ENCODE results near the gene STAB2.

STAB2 gene

DNA sequence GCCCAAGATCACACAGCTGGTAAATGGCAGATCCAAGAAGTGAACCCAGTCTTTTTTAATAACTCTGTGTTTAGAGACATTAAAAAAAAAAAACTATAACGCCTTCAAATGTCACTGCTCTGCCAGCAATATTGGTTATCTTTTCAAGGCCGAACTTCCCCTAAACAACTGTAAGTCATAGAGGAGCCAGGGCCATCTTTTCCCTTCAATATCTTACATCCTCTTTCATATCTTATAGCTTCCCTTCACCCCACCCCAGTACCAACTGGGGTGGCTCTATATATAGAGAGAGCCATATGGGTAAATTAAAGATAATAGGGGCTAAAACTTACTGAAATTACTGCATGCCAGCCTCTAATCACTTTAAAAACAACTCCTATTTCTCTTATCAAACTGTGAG lies 100.2 kb downstream of the STAB2 start:
- no peak overlapping the region for H3K4me3 ChIP-seq (ENCODE audit: low read length)
- no peaks in the 10 kb centered on the region for H3F3A ChIP-seq (ENCODE audit: control insufficient read depth, insufficient read depth)
- H3K27me3 ChIP-seq (ENCODE audit: control insufficient read depth, low read length) = peaks cover 4% of the 10 kb centered on the region; the same call in 1 of the 2 replicates
- H3K9me3 ChIP-seq (ENCODE audit: control insufficient read depth, insufficient read depth, low read length) = no peaks in the 10 kb centered on the region
- TF ChIP-seq, protein P1, sequence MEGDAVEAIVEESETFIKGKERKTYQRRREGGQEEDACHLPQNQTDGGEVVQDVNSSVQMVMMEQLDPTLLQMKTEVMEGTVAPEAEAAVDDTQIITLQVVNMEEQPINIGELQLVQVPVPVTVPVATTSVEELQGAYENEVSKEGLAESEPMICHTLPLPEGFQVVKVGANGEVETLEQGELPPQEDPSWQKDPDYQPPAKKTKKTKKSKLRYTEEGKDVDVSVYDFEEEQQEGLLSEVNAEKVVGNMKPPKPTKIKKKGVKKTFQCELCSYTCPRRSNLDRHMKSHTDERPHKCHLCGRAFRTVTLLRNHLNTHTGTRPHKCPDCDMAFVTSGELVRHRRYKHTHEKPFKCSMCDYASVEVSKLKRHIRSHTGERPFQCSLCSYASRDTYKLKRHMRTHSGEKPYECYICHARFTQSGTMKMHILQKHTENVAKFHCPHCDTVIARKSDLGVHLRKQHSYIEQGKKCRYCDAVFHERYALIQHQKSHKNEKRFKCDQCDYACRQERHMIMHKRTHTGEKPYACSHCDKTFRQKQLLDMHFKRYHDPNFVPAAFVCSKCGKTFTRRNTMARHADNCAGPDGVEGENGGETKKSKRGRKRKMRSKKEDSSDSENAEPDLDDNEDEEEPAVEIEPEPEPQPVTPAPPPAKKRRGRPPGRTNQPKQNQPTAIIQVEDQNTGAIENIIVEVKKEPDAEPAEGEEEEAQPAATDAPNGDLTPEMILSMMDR (IDR thresholded peaks at IDR 0.05; ENCODE audit: low read depth, low read length, poor library complexity, severe bottlenecking) = no peak
- TF ChIP-seq EZH2phosphoT487 (IDR thresholded peaks at IDR 0.05; ENCODE audit: borderline replicate concordance, low read length) = no peak
- no peaks in the 10 kb centered on the region for H4K20me1 ChIP-seq (ENCODE audit: control insufficient read depth, insufficient read depth, low read depth, low read length)
- H3K4me2 ChIP-seq (ENCODE audit: low read length) = no peak overlapping the region
- no peaks in the 10 kb centered on the region for H3K79me2 ChIP-seq (ENCODE audit: control insufficient read depth, low read length)
- H3K4me1 ChIP-seq (ENCODE audit: control insufficient read depth, low read length) = no peaks in the 10 kb centered on the region
- no peaks in the 10 kb centered on the region for H3K36me3 ChIP-seq (ENCODE audit: control insufficient read depth, low read length)
- no peak overlapping the region for H3K27ac ChIP-seq (ENCODE audit: low read depth, low read length)
- H3K9me2 ChIP-seq (replicated peaks; ENCODE audit: control insufficient read depth, low read length) = no peaks in the 10 kb centered on the region

DNA sequence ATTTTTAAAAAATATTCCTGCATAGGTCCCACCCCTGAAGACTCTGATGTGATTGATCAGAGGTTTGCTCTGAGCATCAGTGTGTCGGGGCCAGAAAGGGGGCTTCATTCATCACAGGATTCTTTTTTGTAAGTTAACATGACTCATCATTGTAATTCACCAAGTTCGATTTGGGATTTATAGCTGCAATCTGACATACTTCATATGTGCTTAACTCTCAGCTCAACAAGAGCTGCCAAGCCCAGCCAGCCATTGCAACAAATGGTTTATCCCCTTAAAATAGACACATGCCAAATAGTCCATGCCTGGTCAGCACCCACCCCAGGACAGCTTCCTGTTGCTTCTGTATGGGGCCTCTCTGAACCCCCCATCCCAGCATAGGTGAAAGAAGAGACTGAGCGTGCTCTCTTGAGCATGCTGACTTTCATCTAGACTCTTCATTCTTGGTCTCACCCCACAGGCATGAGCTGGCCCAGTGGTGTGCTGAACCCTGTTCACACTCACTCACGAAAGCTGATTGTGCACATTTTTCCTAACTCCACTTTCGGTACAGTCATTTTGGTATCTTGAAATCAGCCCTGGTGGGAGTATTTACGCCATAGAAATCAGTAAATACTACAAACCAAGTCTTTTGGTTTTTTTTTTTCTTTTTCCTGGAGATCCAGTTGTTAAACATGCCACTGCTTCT lies 101.4 kb downstream of the STAB2 start:
- no peaks in the 10 kb centered on the region for H3K36me3 ChIP-seq (ENCODE audit: control insufficient read depth, low read length)
- H3K79me2 ChIP-seq (ENCODE audit: control insufficient read depth, low read length) = no peaks in the 10 kb centered on the region
- peaks cover 4% of the 10 kb centered on the region; the same call in 1 of the 2 replicates for H3K27me3 ChIP-seq (ENCODE audit: control insufficient read depth, low read length)
- H3K4me2 ChIP-seq (ENCODE audit: low read length) = no peak overlapping the region
- H3K27ac ChIP-seq (ENCODE audit: low read depth, low read length) = no peak overlapping the region
- H3K9me3 ChIP-seq (ENCODE audit: control insufficient read depth, insufficient read depth, low read length) = no peaks in the 10 kb centered on the region
- no peaks in the 10 kb centered on the region for H3K4me1 ChIP-seq (ENCODE audit: control insufficient read depth, low read length)
- H3K9me2 ChIP-seq (replicated peaks; ENCODE audit: control insufficient read depth, low read length) = no peaks in the 10 kb centered on the region
- no peak overlapping the region for H3K4me3 ChIP-seq (ENCODE audit: low read length)
- H4K20me1 ChIP-seq (ENCODE audit: control insufficient read depth, insufficient read depth, low read depth, low read length) = no peaks in the 10 kb centered on the region
- no peak for TF ChIP-seq EZH2phosphoT487 (IDR thresholded peaks at IDR 0.05; ENCODE audit: borderline replicate concordance, low read length)
- TF ChIP-seq, protein P1 (IDR thresholded peaks at IDR 0.05; ENCODE audit: low read depth, low read length, poor library complexity, severe bottlenecking) = no peak
- H3F3A ChIP-seq (ENCODE audit: control insufficient read depth, insufficient read depth) = no peaks in the 10 kb centered on the region

DNA sequence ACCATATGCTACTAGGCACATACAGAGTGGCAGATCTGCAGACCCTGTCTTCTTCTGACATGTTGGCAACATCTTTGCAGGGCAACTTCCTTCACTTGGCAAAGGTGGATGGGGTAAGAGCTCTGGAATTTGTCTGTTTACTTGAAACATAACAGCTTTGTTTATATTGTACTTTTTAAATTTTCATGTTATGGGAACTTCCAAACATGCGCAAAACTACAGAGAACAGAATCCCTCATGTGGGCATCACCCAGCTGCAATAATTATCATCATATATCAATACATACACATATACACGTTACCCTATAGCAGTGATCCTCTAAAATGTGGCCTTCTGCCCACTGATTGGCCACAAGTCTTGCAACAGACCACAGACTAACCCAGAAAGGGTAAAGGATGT lies 103.4 kb downstream of the STAB2 start:
- no peaks in the 10 kb centered on the region for H3F3A ChIP-seq (ENCODE audit: control insufficient read depth, insufficient read depth)
- H3K4me3 ChIP-seq (ENCODE audit: low read length) = no peak overlapping the region
- H3K4me1 ChIP-seq (ENCODE audit: control insufficient read depth, low read length) = no peaks in the 10 kb centered on the region
- no peaks in the 10 kb centered on the region for H3K9me3 ChIP-seq (ENCODE audit: control insufficient read depth, insufficient read depth, low read length)
- TF ChIP-seq, protein P1 (IDR thresholded peaks at IDR 0.05; ENCODE audit: low read depth, low read length, poor library complexity, severe bottlenecking) = no peak
- TF ChIP-seq EZH2phosphoT487 (IDR thresholded peaks at IDR 0.05; ENCODE audit: borderline replicate concordance, low read length) = no peak
- no peak overlapping the region for H3K4me2 ChIP-seq (ENCODE audit: low read length)
- no peak overlapping the region for H3K27ac ChIP-seq (ENCODE audit: low read depth, low read length)
- H3K9me2 ChIP-seq (replicated peaks; ENCODE audit: control insufficient read depth, low read length) = no peaks in the 10 kb centered on the region
- no peaks in the 10 kb centered on the region for H3K27me3 ChIP-seq (ENCODE audit: control insufficient read depth, low read length)
- H4K20me1 ChIP-seq (ENCODE audit: control insufficient read depth, insufficient read depth, low read depth, low read length) = no peaks in the 10 kb centered on the region
- no peaks in the 10 kb centered on the region for H3K36me3 ChIP-seq (ENCODE audit: control insufficient read depth, low read length)
- no peaks in the 10 kb centered on the region for H3K79me2 ChIP-seq (ENCODE audit: control insufficient read depth, low read length)

Data from DOHH2 (cell line).